Tibial artery (tissue), 4 donors: Measurements from ENCODE around the gene SLCO3A1.

ENCODE experiments used
- DNase-seq, 2 donors: peaks; one replicate each; pipeline ENCODE4 v3.0.0-alpha.2; 2019
- H3K27ac ChIP-seq, 2 donors: fragments of 200-600 bp; sonication (generic) in 1 of 2; 1 replicate in 1 of 2; 2 replicates in 1 of 2; pipeline ENCODE4 v1.5.1; 2018 to 2019; ENCODE audit warnings: mild to moderate bottlenecking in 1 of 2
- H3K27me3 ChIP-seq, 2 donors: fragments of 200-600 bp; sonication (generic) in 1 of 2; one replicate each; pipeline versions ENCODE4 v1.5.1 to v1.6.0; 2016 to 2019
- H3K36me3 ChIP-seq, 3 donors: fragments of 200-600 bp; sonication (generic) in 2 of 3; one replicate each; pipeline ENCODE4 v1.5.1; 2016 to 2019; ENCODE audit warnings: mild to moderate bottlenecking in 2 of 3
- H3K4me1 ChIP-seq, 4 donors: fragments of 200-600 bp; sonication (generic) in 2 of 4; 1 replicate in 3 of 4; 2 replicates in 1 of 4; pipeline ENCODE4 v1.5.1; 2016 to 2019
- H3K4me3 ChIP-seq, 2 donors: fragments of 200-600 bp; sonication (generic) in 1 of 2; 1 replicate in 1 of 2; 2 replicates in 1 of 2; pipeline ENCODE4 v1.5.1; 2018 to 2019; ENCODE audit warnings: mild to moderate bottlenecking in 2 of 2
- H3K9me3 ChIP-seq, 3 donors: fragments of 200-600 bp; sonication (generic) in 1 of 3; one replicate each; pipeline ENCODE4 v1.5.1; 2016 to 2019
- intact Hi-C: fragments of 100-400 bp; cut with DNase I; formaldehyde crosslinking; loops from one replicate; pipeline ENCODE4 v1.15.0; 2023; ENCODE audit warnings: low total_unique reads
- TF ChIP-seq, protein P1 (sequence below), 2 experiments: fragments of 200-600 bp in 1 of 2; fragments of 450-650 bp in 1 of 2; IDR thresholded peaks; one replicate each; pipeline ENCODE4 v1.5.1; 2017 to 2019; ENCODE audit warnings: antibody characterized with exemption in 2 of 2, mild to moderate bottlenecking in 1 of 2, moderate library complexity in 1 of 2

The SLCO3A1 gene

DNA sequence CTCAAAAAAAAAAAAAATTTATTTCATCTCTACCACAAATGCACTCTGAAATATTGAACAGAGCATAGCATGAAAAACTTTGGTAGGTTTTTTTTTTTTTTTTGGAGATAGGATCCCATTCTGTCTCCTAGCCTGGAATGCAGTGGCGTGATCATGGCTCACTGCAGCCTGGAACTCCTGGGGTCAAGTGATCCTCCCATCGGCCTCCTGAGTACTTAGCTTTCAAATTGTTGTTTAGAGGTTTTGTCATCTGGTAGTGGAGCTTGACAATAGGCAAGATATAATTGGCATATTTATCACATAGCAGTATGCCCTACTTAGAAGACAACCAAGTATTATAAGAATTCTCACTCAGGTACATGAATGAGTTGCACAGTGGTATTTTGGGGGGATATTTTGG, 306.0 kb downstream of the SLCO3A1 start:
- intact Hi-C loops = no loop called here
- Histone ChIP-seq H3K36me3 (peaks cover 4 to 40% (median 35%) of the 10 kb centered on the region in 3 donors), H3K4me1 (no peaks in the 10 kb centered on the region), H3K4me3 (no peak overlapping the region), H3K9me3 (no peaks in the 10 kb centered on the region), H3K27me3 (no peaks in the 10 kb centered on the region), H3K27ac (no peak overlapping the region)
- TF ChIP-seq, protein P1, sequence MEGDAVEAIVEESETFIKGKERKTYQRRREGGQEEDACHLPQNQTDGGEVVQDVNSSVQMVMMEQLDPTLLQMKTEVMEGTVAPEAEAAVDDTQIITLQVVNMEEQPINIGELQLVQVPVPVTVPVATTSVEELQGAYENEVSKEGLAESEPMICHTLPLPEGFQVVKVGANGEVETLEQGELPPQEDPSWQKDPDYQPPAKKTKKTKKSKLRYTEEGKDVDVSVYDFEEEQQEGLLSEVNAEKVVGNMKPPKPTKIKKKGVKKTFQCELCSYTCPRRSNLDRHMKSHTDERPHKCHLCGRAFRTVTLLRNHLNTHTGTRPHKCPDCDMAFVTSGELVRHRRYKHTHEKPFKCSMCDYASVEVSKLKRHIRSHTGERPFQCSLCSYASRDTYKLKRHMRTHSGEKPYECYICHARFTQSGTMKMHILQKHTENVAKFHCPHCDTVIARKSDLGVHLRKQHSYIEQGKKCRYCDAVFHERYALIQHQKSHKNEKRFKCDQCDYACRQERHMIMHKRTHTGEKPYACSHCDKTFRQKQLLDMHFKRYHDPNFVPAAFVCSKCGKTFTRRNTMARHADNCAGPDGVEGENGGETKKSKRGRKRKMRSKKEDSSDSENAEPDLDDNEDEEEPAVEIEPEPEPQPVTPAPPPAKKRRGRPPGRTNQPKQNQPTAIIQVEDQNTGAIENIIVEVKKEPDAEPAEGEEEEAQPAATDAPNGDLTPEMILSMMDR (IDR thresholded peaks at IDR 0.05) = no peak
- DNase-seq = no peak

DNA sequence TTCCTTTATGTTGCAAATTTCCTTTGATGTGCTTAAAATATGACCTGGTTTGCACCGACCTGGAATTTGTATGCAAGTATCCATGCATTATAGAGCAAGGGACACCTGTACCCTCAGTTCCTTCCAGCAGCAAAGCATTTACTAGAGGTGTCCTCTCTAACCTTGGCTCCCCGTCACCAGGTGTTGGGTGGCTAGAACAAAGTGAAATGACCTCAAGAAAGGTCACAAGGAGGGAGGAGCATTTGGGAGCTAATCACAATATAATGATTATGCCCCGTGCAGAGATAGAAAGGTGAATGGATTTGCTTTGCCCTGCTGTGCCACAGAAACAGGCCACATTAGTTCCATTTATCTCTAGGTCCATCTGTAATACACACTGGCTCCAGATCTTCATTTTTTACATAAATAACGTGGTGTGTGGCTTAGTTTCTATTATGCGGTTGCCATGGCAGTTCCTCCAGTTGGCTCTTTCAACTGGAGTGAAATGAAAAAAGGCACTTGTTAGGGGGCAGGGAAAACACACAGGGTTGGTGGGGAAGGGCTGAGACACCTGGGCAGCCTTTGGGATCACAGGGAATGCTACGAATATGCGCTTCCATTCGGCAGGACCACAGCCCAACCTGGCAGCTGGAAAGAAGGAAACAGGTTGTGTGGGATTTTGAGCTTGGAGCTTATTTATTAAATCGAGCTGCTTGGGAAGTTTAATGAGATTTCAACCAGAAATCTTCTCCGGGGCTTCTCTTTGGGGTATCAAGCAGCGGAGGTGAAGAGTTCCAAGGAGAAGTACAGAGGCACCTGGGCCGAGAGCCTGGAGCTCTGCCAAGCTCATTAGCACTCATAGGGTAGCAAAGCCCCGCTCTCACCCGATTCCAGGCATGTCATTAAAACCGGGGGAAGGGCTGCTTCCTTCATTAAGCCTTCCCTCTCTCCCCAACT, 306.7 kb downstream of the SLCO3A1 start:
- no peak for DNase-seq
- no peaks in the 10 kb centered on the region for H3K4me1 ChIP-seq
- H3K27ac ChIP-seq = no peak overlapping the region
- H3K36me3 ChIP-seq = peaks cover 4 to 38% (median 35%) of the 10 kb centered on the region in 3 donors
- no peak overlapping the region for H3K4me3 ChIP-seq
- H3K9me3 ChIP-seq = no peaks in the 10 kb centered on the region
- TF ChIP-seq, protein P1 (IDR thresholded peaks at IDR 0.05) = no peak
- H3K27me3 ChIP-seq = no peaks in the 10 kb centered on the region
- intact Hi-C loops = no loop called here

DNA sequence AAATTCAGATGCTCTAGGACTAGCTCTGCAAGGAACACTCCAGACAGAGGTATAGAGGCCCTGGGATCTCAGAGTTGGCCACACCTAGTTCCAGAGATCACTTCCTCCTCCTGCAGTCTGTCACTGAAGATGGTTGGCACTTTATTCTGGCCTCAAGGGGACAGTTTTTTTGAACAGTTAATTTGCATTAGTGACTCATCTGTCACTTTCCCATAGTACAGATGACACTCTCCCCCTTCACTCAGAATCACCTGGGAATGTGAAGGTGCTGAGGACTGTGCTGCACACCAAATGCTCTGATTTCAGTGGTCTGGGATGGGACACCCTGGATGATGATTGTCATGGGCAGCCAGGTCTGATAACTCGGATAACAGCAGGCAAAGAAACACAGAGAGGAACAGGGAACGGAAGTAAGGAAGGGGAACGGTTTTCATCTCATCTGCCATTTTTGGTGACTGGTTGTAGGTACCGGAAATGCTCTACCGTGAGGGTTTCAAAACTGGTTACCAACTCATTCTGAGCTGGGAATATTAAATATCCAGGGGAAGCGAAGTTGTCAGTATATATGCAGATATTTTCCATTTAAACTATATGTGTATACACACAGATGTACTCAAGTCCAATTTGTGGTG, 307.6 kb downstream of the SLCO3A1 start:
- Histone ChIP-seq H3K9me3 (no peaks in the 10 kb centered on the region), H3K36me3 (peaks cover 4 to 29% (median 28%) of the 10 kb centered on the region in 3 donors), H3K27ac (no peak overlapping the region), H3K4me1 (no peaks in the 10 kb centered on the region), H3K4me3 (no peak overlapping the region), H3K27me3 (no peaks in the 10 kb centered on the region)
- DNase-seq = no peak
- TF ChIP-seq, protein P1 (IDR thresholded peaks at IDR 0.05) = no peak
- intact Hi-C loops = no loop called here

DNA sequence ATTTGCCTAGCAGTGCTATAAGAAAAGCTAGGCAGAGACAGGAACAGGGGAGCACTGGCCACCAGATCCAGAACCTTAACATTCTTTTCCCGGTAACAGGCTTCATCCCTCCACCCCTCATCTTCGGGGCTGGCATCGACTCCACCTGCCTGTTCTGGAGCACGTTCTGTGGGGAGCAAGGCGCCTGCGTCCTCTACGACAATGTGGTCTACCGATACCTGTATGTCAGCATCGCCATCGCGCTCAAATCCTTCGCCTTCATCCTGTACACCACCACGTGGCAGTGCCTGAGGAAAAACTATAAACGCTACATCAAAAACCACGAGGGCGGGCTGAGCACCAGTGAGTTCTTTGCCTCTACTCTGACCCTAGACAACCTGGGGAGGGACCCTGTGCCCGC, 309.1 kb downstream of the SLCO3A1 start:
- H3K4me1 ChIP-seq = no peaks in the 10 kb centered on the region
- H3K27me3 ChIP-seq = no peaks in the 10 kb centered on the region
- no peak overlapping the region for H3K27ac ChIP-seq
- TF ChIP-seq, protein P1 (IDR thresholded peaks at IDR 0.05) = no peak
- H3K9me3 ChIP-seq = no peaks in the 10 kb centered on the region
- intact Hi-C loops = no loop called here
- no peak for DNase-seq
- H3K36me3 ChIP-seq = peaks cover 4 to 27% (median 20%) of the 10 kb centered on the region in 3 donors
- no peak overlapping the region for H3K4me3 ChIP-seq

DNA sequence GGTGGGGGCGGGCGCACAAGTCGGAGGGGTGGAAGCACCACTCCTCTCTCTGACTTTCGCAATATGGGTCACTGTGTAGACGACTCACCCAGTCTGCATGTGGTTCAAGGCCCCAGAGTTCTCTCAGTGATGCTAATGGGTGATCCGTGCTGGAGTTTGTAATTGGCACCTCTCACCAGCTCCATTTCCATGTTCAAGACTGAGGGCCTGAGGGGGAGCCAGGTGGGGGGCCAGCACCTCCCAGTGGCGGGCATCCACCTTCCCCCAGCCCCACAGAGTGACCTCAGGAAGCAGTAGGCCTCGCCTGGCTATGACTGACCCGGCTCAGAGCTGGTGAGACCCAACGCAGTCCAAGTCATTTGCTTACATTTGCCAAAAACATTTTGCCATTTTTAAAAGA, 310.1 kb downstream of the SLCO3A1 start:
- intact Hi-C loops = no loop called here
- Histone ChIP-seq H3K36me3 (peaks cover 4 to 27% (median 18%) of the 10 kb centered on the region in 3 donors), H3K4me1 (no peaks in the 10 kb centered on the region), H3K9me3 (no peaks in the 10 kb centered on the region), H3K27ac (no peak overlapping the region), H3K4me3 (no peak overlapping the region), H3K27me3 (no peaks in the 10 kb centered on the region)
- no peak for DNase-seq
- TF ChIP-seq, protein P1 (IDR thresholded peaks at IDR 0.05) = no peak
